ENCODE measurements around the gene ASTN2. TPM values are rescaled to one million over a fixed set of nuclear protein-coding genes. Genes with fewer than 3 reads are reported as not detected.

ASTN2 gene
- total and polyA plus RNA-seq, 2 experiments from 2014 or later: 7.0 to 24.6 TPM

DNA sequence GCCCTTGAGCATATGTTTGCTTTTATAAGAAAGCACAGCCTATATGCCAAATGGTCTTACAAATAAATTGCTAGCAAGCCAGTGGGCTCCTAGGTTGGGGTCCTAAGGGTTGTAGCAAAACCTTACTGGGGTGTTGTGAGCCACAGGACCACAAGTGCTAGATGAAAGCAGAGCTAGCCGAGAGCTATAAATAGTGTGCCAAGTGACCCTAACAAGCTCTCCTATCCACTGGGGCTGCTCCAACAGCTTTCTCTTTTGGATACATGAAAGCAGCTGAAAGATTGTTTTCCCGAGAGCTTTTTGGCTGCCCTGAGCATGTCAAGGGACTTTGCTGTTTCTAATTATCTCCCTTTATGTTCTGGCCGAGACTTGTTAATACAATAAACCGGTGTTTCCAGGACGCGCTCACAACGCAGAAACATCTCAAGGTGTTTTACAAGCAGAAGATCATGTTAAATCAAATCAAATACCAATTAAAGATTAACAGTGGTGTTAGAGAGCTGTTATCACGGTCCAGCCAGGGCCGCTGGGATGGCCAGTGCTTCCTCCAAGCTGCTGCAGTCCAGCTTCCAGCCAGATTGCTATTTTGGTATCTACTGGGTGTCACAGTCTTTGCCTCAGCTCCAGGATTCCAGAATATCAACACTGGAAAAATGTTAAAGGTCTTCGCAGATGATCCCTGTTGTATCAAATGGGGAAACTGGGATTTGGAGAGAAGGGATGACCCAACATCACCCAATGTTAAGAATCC, 351.0 kb downstream of the ASTN2 start:
- Histone ChIP-seq H3K4me3 (no peak overlapping the region), H3K27ac (ENCODE audit: low read depth) (no peak overlapping the region), H3F3A (replicated peaks; ENCODE audit: low read depth) (no peaks in the 10 kb centered on the region), H3K4me1 (ENCODE audit: insufficient read depth) (0 out of 2 replicates have a peak, but pooled peaks cover 3% of the 10 kb centered on the region), H4K20me1 (replicated peaks; ENCODE audit: insufficient read depth) (no peaks in the 10 kb centered on the region), H3K4me2 (no peak overlapping the region), H3K27me3 (ENCODE audit: insufficient read depth) (no peaks in the 10 kb centered on the region), H3K9me2 (ENCODE audit: insufficient read depth) (peaks cover 10% of the 10 kb centered on the region; the same call in 1 of the 2 replicates), H3K36me3 (ENCODE audit: insufficient read depth) (no peaks in the 10 kb centered on the region), H3K79me2 (replicated peaks; ENCODE audit: insufficient read depth) (no peaks in the 10 kb centered on the region), H2AFZ (no peak overlapping the region)
- Mint-ChIP-seq H3K9me3 (no peaks in the 10 kb centered on the region; the same call in 2 of the 3 replicates), H3K27ac (no peak overlapping the region), H3K4me3 (no peak overlapping the region), H3K27me3 (ENCODE audit: insufficient read depth, low read depth, poor library complexity) (no peaks in the 10 kb centered on the region), H3K36me3 (ENCODE audit: low read depth) (no peaks in the 10 kb centered on the region), H3K4me1 (peaks cover 6% of the 10 kb centered on the region; the same call in 2 of the 3 replicates)
- DNase-seq (ENCODE audit: low spot score) (no peak), ATAC-seq (no peak)
- TF ChIP-seq NANOG (IDR thresholded peaks at IDR 0.05; ENCODE audit: borderline replicate concordance) (no peak), EZH2 (IDR thresholded peaks at IDR 0.05; ENCODE audit: low read depth, unreplicated experiment) (no peak), CTCF (conservative IDR thresholded peaks at IDR 0.05; ENCODE audit: low read depth in 2 of 2) (no peak), CREB1 (CRISPR knock-in tag; IDR thresholded peaks at IDR 0.05; ENCODE audit: low read depth) (no peak), STAT1 (IDR thresholded peaks at IDR 0.05; ENCODE audit: unreplicated experiment) (no peak), ZNF114 (CRISPR knock-in tag; IDR thresholded peaks at IDR 0.05) (no peak), REST (IDR thresholded peaks at IDR 0.05; ENCODE audit: unreplicated experiment) (no peak), JUNB (IDR thresholded peaks at IDR 0.05; ENCODE audit: unreplicated experiment) (no peak), POLR2AphosphoS5 (IDR thresholded peaks at IDR 0.05; ENCODE audit: low read depth) (no peak), ZNF331 (CRISPR knock-in tag; IDR thresholded peaks at IDR 0.05; ENCODE audit: low read depth) (no peak), EZH2phosphoT487 (IDR thresholded peaks at IDR 0.05; ENCODE audit: unreplicated experiment) (no peak)
- TF ChIP-seq, protein P1, sequence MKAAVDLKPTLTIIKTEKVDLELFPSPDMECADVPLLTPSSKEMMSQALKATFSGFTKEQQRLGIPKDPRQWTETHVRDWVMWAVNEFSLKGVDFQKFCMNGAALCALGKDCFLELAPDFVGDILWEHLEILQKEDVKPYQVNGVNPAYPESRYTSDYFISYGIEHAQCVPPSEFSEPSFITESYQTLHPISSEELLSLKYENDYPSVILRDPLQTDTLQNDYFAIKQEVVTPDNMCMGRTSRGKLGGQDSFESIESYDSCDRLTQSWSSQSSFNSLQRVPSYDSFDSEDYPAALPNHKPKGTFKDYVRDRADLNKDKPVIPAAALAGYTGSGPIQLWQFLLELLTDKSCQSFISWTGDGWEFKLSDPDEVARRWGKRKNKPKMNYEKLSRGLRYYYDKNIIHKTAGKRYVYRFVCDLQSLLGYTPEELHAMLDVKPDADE (IDR thresholded peaks at IDR 0.05): no peak
- TF ChIP-seq, protein P2, sequence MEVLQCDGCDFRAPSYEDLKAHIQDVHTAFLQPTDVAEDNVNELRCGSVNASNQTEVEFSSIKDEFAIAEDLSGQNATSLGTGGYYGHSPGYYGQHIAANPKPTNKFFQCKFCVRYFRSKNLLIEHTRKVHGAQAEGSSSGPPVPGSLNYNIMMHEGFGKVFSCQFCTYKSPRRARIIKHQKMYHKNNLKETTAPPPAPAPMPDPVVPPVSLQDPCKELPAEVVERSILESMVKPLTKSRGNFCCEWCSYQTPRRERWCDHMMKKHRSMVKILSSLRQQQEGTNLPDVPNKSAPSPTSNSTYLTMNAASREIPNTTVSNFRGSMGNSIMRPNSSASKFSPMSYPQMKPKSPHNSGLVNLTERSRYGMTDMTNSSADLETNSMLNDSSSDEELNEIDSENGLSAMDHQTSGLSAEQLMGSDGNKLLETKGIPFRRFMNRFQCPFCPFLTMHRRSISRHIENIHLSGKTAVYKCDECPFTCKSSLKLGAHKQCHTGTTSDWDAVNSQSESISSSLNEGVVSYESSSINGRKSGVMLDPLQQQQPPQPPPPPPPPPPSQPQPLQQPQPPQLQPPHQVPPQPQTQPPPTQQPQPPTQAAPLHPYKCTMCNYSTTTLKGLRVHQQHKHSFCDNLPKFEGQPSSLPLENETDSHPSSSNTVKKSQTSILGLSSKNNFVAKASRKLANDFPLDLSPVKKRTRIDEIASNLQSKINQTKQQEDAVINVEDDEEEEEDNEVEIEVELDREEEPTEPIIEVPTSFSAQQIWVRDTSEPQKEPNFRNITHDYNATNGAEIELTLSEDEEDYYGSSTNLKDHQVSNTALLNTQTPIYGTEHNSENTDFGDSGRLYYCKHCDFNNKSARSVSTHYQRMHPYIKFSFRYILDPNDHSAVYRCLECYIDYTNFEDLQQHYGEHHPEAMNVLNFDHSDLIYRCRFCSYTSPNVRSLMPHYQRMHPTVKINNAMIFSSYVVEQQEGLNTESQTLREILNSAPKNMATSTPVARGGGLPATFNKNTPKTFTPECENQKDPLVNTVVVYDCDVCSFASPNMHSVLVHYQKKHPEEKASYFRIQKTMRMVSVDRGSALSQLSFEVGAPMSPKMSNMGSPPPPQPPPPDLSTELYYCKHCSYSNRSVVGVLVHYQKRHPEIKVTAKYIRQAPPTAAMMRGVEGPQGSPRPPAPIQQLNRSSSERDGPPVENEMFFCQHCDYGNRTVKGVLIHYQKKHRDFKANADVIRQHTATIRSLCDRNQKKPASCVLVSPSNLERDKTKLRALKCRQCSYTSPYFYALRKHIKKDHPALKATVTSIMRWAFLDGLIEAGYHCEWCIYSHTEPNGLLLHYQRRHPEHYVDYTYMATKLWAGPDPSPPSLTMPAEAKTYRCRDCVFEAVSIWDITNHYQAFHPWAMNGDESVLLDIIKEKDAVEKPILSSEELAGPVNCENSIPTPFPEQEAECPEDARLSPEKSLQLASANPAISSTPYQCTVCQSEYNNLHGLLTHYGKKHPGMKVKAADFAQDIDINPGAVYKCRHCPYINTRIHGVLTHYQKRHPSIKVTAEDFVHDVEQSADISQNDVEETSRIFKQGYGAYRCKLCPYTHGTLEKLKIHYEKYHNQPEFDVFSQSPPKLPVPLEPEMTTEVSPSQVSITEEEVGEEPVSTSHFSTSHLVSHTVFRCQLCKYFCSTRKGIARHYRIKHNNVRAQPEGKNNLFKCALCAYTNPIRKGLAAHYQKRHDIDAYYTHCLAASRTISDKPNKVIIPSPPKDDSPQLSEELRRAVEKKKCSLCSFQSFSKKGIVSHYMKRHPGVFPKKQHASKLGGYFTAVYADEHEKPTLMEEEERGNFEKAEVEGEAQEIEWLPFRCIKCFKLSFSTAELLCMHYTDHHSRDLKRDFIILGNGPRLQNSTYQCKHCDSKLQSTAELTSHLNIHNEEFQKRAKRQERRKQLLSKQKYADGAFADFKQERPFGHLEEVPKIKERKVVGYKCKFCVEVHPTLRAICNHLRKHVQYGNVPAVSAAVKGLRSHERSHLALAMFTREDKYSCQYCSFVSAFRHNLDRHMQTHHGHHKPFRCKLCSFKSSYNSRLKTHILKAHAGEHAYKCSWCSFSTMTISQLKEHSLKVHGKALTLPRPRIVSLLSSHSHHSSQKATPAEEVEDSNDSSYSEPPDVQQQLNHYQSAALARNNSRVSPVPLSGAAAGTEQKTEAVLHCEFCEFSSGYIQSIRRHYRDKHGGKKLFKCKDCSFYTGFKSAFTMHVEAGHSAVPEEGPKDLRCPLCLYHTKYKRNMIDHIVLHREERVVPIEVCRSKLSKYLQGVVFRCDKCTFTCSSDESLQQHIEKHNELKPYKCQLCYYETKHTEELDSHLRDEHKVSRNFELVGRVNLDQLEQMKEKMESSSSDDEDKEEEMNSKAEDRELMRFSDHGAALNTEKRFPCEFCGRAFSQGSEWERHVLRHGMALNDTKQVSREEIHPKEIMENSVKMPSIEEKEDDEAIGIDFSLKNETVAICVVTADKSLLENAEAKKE (CRISPR knock-in tag; IDR thresholded peaks at IDR 0.05): no peak

All from GM23338 (cell line).